Brain microvascular endothelial cell (primary cell): ENCODE data around the gene MAD1L1.

Source experiments
- DNase-seq: peaks from one replicate; pipeline ENCODE4 v3.0.0-alpha.2; 2020
- H3K27ac ChIP-seq: fragments of 250-450 bp; sonication (Bioruptor Pico); 2 replicates; pipeline ENCODE4 v1.5.1; 2020; ENCODE audit warnings: mild to moderate bottlenecking, moderate library complexity
- H3K27me3 ChIP-seq: fragments of 250-450 bp; sonication (Bioruptor Pico); replicated peaks from 2 replicates; pipeline ENCODE4 v1.5.1; 2020; ENCODE audit warnings: mild to moderate bottlenecking
- H3K36me3 ChIP-seq: fragments of 250-450 bp; sonication (Bioruptor Pico); replicated peaks from 2 replicates; pipeline ENCODE4 v1.5.1; 2020; ENCODE audit warnings: mild to moderate bottlenecking
- H3K4me3 ChIP-seq: 2 replicates; pipeline ENCODE4 v1.5.1; 2011; ENCODE audit warnings: low read depth, mild to moderate bottlenecking, control low read depth, low read length, moderate library complexity
- in situ Hi-C: cut with HindIII; loops from 2 replicates; pipeline ENCODE4 v1.10.0; 2017; ENCODE audit warnings: low sequenced_read_pairs, low pct_ligation_motif_present
- TF ChIP-seq, protein P1 (sequence below): IDR thresholded peaks from 2 replicates; pipeline ENCODE4 v1.5.1; 2011; ENCODE audit warnings: low read depth, mild to moderate bottlenecking, moderate library complexity, low read length, control low read depth, inconsistent platforms; ENCODE audit errors: missing control alignments

MAD1L1 gene

GRCh38 chr7:2263176-2263575 lies 30.4 kb upstream of the MAD1L1 start:
- DNase-seq: no peak
- peaks cover 26% of the 10 kb centered on the region for H3K36me3 ChIP-seq
- H3K27ac ChIP-seq: no peak overlapping the region
- TF ChIP-seq, protein P1, sequence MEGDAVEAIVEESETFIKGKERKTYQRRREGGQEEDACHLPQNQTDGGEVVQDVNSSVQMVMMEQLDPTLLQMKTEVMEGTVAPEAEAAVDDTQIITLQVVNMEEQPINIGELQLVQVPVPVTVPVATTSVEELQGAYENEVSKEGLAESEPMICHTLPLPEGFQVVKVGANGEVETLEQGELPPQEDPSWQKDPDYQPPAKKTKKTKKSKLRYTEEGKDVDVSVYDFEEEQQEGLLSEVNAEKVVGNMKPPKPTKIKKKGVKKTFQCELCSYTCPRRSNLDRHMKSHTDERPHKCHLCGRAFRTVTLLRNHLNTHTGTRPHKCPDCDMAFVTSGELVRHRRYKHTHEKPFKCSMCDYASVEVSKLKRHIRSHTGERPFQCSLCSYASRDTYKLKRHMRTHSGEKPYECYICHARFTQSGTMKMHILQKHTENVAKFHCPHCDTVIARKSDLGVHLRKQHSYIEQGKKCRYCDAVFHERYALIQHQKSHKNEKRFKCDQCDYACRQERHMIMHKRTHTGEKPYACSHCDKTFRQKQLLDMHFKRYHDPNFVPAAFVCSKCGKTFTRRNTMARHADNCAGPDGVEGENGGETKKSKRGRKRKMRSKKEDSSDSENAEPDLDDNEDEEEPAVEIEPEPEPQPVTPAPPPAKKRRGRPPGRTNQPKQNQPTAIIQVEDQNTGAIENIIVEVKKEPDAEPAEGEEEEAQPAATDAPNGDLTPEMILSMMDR: no peak
- no peaks in the 10 kb centered on the region for H3K27me3 ChIP-seq
- in situ Hi-C loops: no loop called here
- no peak overlapping the region for H3K4me3 ChIP-seq

- no peaks in the 10 kb centered on the region for H3K27me3 ChIP-seq
- no peak for DNase-seq
- H3K36me3 ChIP-seq: peaks cover 34% of the 10 kb centered on the region
- H3K4me3 ChIP-seq: no peak overlapping the region
- H3K27ac ChIP-seq: no peak overlapping the region
- TF ChIP-seq, protein P1: no peak
- in situ Hi-C loops: no loop called here
Measured at GRCh38 chr7:2261611-2262010, 28.9 kb upstream of the MAD1L1 start.

DNA sequence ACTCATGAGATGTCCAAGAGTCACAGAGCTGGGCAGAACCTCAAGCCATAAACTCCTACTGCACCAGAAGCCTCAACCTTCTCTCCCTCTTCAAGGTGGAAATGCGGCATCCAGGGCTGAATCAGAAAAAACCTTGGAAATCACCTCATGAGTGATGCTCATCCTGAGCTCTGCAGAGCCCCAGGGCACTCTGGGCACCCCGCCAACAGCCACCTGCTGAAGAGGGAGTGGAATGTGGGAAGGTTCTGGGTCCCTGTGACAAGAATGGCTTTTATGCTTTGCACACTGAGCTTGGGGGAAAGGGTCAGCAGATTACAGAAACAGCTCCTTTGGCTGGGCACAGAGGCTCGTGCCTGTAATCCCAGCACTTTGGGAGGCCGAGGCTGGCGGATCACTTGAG lies 28.1 kb upstream of the MAD1L1 start:
- in situ Hi-C loops: no loop called here
- H3K4me3 ChIP-seq: no peak overlapping the region
- peaks cover 38% of the 10 kb centered on the region for H3K36me3 ChIP-seq
- no peaks in the 10 kb centered on the region for H3K27me3 ChIP-seq
- H3K27ac ChIP-seq: no peak overlapping the region
- no peak for DNase-seq
- TF ChIP-seq, protein P1: no peak

- no peak for DNase-seq
- TF ChIP-seq, protein P1: no peak
- in situ Hi-C loops: no loop called here
- no peak overlapping the region for H3K4me3 ChIP-seq
- H3K36me3 ChIP-seq: peaks cover 50% of the 10 kb centered on the region
- H3K27ac ChIP-seq: no peak overlapping the region
- no peaks in the 10 kb centered on the region for H3K27me3 ChIP-seq
Measured at GRCh38 chr7:2259480-2259879, 26.7 kb upstream of the MAD1L1 start.

DNA sequence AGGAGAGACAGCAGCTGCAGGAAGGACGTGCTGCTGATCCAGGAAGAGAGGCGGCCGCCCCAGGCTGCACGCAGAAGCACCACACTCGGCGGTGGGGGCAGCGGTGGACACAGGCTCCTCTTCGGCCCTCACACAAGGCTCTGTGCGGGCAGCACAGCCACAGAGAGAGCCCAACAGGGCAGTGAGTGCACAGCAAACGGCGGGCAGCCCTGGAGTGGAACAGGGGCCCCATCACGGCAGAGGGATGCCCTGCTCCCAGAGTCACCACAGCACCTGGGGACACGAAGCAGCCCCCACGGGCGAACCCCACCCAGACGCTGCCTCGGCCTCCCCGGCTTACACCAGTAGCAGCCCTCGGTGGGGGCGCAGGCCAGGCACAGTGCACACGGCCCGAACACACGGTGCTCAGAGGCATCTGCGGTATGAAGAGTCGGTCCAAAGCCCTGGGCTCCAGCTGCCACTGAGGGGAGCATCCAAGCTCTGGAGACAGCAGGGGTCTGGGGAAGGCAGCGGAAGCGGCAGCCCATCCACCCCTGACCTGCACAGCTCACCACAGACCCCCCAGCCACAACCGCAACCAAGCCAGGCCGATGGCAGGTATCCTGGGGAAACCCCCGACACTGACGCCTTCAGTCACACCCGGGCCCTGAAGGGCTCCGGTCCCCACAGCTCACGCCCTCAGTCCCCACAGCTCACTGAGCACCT lies 26.1 kb upstream of the MAD1L1 start:
- peaks cover 52% of the 10 kb centered on the region for H3K36me3 ChIP-seq
- H3K27me3 ChIP-seq: no peaks in the 10 kb centered on the region
- H3K27ac ChIP-seq: no peak overlapping the region
- H3K4me3 ChIP-seq: no peak overlapping the region
- DNase-seq: no peak
- TF ChIP-seq, protein P1: no peak
- in situ Hi-C loops: no loop called here

GRCh38 chr7:2257651-2258050 lies 24.9 kb upstream of the MAD1L1 start:
- Histone ChIP-seq H3K4me3 (no peak overlapping the region), H3K27me3 (no peaks in the 10 kb centered on the region), H3K36me3 (peaks cover 48% of the 10 kb centered on the region), H3K27ac (no peak overlapping the region)
- no peak for DNase-seq
- TF ChIP-seq, protein P1: no peak
- in situ Hi-C loops: no loop called here
